ENCODE measurements around the gene LRRC2.

DNA sequence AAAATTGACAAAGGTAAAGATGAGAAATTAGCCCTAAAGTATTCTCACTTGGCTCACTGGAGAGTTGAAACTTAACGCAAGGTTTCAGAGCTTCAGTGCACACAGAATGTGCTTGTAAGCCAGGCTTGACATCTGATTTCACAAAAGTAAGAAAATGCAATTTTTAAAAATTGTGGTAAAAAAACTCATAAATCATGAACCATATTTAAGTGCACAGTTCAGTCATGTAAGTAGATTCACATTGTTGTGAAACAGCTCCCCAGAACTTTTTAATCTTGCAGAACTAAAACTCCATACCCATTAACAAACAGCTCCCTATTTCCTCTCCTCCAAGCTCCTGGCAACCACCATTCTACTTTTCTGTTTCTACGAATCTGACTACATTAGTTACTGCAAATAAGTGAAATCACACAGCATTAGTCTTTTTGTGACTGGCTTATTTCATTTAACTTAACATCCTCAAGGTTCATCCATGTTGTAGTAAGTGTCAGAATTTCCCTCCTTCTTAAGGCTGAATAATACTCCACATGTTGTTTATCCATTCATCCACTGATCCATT lies 53.8 kb downstream of the LRRC2 start:
- TF ChIP-seq POLR2A (IDR thresholded peaks at IDR 0.05; ENCODE audit: low read length) (no peak), GATA1 (IDR thresholded peaks at IDR 0.05; ENCODE audit: low read depth, low read length) (no peak)

Data from erythroblast (primary cell).